Astrocyte of the spinal cord (primary cell): ENCODE data around the gene HS1BP3.

Experiments
- DNase-seq: peaks from one replicate; pipeline ENCODE4 v3.0.0; 2011; ENCODE audit warnings: low read depth, low spot score
- H3K4me3 ChIP-seq: 2 replicates; pipeline ENCODE4 v1.5.1; 2011; ENCODE audit warnings: low read depth, mild to moderate bottlenecking, low read length, moderate library complexity
- in situ Hi-C: cut with HindIII; loops from 2 replicates; pipeline ENCODE4 v1.10.0; 2017; ENCODE audit warnings: low sequenced_read_pairs
- TF ChIP-seq, protein P1 (sequence below): IDR thresholded peaks from 2 replicates; pipeline ENCODE4 v1.5.1; 2012; ENCODE audit warnings: low read depth, mild to moderate bottlenecking, low read length, inconsistent platforms

Gene HS1BP3

DNA sequence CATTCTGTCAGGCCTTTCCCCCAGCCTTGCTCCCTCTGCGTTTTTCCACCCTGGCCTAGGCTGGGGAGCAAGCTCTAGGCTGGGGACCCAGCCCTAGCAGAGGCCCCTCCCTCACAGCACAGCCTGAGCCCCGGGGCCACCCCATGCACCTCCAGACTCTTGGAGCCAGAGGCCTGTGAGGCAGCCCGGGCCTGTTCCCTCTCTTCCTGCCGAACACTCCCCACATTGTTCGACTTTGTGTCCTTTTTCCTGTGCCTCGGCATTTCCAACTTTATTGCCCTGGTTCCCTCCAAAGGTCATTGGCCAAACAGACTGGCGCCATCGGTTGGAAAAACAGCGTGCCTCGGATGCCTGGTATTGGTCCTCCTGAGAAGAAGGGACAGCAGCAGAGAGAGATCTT is 79.7 kb downstream of the HS1BP3 start:
- in situ Hi-C loops = no loop called here
- H3K4me3 ChIP-seq = no peak overlapping the region
- TF ChIP-seq, protein P1, sequence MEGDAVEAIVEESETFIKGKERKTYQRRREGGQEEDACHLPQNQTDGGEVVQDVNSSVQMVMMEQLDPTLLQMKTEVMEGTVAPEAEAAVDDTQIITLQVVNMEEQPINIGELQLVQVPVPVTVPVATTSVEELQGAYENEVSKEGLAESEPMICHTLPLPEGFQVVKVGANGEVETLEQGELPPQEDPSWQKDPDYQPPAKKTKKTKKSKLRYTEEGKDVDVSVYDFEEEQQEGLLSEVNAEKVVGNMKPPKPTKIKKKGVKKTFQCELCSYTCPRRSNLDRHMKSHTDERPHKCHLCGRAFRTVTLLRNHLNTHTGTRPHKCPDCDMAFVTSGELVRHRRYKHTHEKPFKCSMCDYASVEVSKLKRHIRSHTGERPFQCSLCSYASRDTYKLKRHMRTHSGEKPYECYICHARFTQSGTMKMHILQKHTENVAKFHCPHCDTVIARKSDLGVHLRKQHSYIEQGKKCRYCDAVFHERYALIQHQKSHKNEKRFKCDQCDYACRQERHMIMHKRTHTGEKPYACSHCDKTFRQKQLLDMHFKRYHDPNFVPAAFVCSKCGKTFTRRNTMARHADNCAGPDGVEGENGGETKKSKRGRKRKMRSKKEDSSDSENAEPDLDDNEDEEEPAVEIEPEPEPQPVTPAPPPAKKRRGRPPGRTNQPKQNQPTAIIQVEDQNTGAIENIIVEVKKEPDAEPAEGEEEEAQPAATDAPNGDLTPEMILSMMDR = no peak
- DNase-seq = no peak

DNA sequence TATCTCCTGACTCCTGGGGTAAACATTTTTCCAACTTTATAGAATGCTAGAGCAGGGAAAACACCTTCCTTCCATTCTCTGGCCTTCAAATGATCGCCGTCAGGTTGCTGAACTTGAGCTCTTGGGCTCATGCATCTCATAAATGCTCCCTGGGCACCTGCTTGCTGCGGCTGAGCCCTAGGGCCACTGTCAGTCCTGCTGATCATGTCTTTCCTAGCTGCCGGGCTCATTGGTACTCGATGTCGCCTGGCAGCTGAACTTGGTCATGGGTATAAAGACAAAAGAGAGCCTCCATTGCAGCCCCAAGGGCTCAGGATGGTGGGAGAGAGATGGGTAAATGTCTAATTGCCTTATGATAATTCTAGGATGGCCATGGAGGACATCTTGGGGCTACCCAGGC is 80.6 kb downstream of the HS1BP3 start:
- no peak for DNase-seq
- H3K4me3 ChIP-seq = no peak overlapping the region
- TF ChIP-seq, protein P1 = no peak
- in situ Hi-C loops = no loop called here

DNA sequence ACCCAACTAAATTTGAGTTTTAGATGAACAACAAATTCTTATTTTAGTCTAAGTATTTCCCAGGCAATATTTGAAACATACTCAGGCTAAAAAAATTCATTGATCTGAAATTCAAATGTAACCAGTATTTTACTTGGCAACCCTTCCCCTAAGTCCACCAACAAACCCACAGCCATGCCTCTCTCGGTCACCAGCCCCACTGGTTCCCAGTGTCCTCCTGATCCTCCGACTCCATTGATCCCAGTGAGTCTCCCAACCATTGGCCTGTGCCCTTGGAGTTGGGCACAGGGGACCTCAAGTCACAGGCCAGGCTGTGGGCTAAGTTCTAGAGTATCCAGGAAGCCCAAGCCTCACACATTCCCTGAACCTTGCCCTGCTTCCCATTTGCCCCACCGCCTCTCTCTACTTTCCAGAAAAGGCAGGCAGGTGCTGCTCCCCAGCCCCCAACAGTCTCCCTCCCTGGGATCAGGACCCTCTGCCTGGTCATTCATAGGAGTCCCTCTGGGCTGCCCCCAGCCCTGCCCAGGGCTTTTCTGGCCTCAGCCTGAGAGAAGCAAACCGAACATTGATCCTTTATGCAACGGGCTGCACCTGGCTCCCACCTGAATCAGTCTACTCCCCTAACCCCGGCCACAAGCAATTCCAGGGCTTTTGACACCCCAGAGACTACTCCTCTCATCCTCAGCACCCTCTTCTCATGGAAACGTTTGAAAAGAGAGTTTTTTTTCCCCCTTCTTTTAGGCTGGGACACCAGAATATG is 81.3 kb downstream of the HS1BP3 start:
- H3K4me3 ChIP-seq = no peak overlapping the region
- in situ Hi-C loops = no loop called here
- no peak for DNase-seq
- TF ChIP-seq, protein P1 = no peak

DNA sequence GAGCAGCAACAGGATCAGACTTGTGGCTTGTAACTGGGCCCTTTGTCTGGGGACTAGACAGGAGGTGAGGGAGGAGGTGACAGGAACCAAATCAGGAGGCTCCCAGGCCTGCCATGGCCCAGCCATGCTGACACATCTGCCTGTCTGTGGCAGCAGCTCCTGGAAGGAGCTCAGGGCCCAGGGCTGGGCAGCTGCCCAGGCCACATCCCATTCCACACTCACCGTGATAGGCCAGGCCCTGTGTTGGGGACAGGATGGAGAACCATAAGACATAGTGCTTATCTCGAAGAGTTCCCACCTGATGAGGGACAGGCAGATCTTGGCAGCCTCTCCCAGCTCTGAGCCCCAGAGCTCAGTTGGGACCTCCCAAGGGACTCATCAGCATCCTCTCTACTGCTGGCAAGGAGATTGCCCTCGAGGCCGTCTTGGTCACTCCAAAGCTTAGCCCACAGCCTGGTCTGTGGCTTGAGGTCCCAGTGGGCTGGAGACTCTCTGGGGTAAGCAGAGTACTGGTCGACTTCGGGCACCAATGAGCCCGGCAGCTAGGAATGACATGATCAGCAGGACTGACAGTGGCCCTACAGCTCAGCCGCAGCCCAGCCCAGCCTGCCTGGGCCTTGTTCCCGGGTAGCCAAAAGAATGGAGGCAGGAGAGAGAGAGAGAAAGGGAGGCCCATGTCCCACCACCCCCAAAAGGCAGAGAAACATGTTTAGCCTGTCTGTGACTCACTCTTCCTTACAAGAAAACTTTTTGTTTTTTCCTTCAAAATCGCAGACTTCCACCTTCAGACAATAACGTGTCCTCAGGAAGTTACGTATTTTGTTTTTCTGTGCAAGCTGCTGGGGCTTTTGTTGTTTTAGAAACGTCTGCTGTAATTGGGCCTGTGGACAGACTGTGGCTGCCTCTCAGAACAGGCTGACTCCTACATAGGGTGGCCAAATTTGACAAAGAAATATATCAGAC is 82.1 kb downstream of the HS1BP3 start:
- in situ Hi-C loops = no loop called here
- no peak overlapping the region for H3K4me3 ChIP-seq
- DNase-seq = peak; percentile 71
- TF ChIP-seq, protein P1 = no peak

DNA sequence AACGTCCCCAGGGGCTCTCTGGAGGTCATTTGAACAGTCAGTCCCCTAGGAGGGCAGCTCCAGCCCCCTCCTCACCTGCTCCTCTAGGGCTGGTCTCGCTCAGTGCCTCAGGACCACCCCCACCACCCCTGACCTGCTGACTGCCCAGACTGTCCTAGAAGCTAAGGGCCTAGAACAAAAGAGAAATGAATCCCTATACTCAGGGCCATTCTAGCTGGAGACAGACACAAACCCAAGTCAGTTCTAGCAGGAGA is 83.0 kb downstream of the HS1BP3 start:
- TF ChIP-seq, protein P1 = no peak
- no peak for DNase-seq
- in situ Hi-C loops = no loop called here
- H3K4me3 ChIP-seq = no peak overlapping the region
